Frontal cortex (tissue), 4 donors: ENCODE results near the gene UBL7. TPM values are rescaled to one million over a fixed set of nuclear protein-coding genes. Genes with fewer than 3 reads are reported as not detected.

Source experiments
- DNase-seq, 2 donors: peaks; one replicate each; pipeline ENCODE4 v3.0.0; 2012; ENCODE audit warnings: low spot score in 2 of 2
- FAIRE-seq: peaks from 2 replicates; lab custom pipeline; 2012; peaks lifted over from hg19 to GRCh38; lab: Jason Lieb, UNC
- small RNA-seq: library from RNA; depleted of rRNA; stranded (forward); fragments of <200 nt; gene quantifications from one replicate; pipeline ENCODE3, GENCODE V24; 2014
- total RNA-seq: library from RNA; depleted of rRNA; stranded (reverse); fragments of >200 nt; gene quantifications from one replicate; pipeline ENCODE4 v1.2.3, GENCODE V29; 2014
- donor health status: control.
- donor health status: control.
- donor health status: control.

UBL7 gene
- total RNA-seq, 1 donor from 2014 or later, result 28.9 TPM

GRCh38 chr15:74399100-74399499 lies 61.9 kb downstream of the UBL7 start:
- no peak for FAIRE-seq
- DNase-seq, result no peak

GRCh38 chr15:74398183-74398582 lies 62.8 kb downstream of the UBL7 start:
- DNase-seq (no peak), FAIRE-seq (no peak)

- DNase-seq (no peak), FAIRE-seq (no peak)
These were observed 63.5 kb downstream of the UBL7 start for GRCh38 chr15:74397239-74398068.

- FAIRE-seq (no peak), DNase-seq (no peak)
These were observed 64.3 kb downstream of the UBL7 start for GRCh38 chr15:74396445-74397238.

GRCh38 chr15:74396146-74396438 lies 64.9 kb downstream of the UBL7 start:
- FAIRE-seq (no peak), DNase-seq (no peak)

Small RNA genes within 50 kb of the gene (small RNA-seq; reads per million reads assigned to genes)
- gene MIR6881 (not detected), gene RF00591 (not detected)

Other genes with a start within 250 kb of the UBL7 start
- gene CCDC33, start 224.8 kb downstream of the UBL7 start, total RNA-seq, result 0.41 TPM
- gene CYP11A1, start 93.5 kb downstream of the UBL7 start, total RNA-seq, result not detected
- 21.6 TPM for gene SEMA7A, start 27.2 kb downstream of the UBL7 start, total RNA-seq
- 3.7 TPM for gene ARID3B, start 80.1 kb upstream of the UBL7 start, total RNA-seq
- 26.5 TPM for gene CLK3, start 154.7 kb upstream of the UBL7 start, total RNA-seq
- 12.2 TPM for gene EDC3, start 234.9 kb upstream of the UBL7 start, total RNA-seq